Activated gamma-delta T cell (primary cell): Measurements from ENCODE around the gene TNFAIP8L2.
A peak's percentile ranks its signal among the peaks of the same experiment; 100 is the strongest.
"Not testable (repeated sequence)": the region's sequence is repeated elsewhere in the genome, so short reads cannot be mapped to it uniquely, and the experiment has no call there.

Source experiments
- DNase-seq: peaks from one replicate; lab custom pipeline; 2025; lab: John Stamatoyannopoulos, UW

TNFAIP8L2 gene

GRCh38 chr1:151146072-151146411 lies 10.4 kb upstream of the TNFAIP8L2 start:
- DNase-seq, result no peak

GRCh38 chr1:151146412-151147131 lies 9.9 kb upstream of the TNFAIP8L2 start, which contains the start of gene SEMA6C:
Gene SEMA6C (minus strand): TSS chr1:151146631. CDS start chr1:151142621, 4,010 bp downstream.
- peak; percentile 78 for DNase-seq

GRCh38 chr1:151147132-151147503 lies 9.3 kb upstream of the TNFAIP8L2 start:
- no peak for DNase-seq

DNA sequence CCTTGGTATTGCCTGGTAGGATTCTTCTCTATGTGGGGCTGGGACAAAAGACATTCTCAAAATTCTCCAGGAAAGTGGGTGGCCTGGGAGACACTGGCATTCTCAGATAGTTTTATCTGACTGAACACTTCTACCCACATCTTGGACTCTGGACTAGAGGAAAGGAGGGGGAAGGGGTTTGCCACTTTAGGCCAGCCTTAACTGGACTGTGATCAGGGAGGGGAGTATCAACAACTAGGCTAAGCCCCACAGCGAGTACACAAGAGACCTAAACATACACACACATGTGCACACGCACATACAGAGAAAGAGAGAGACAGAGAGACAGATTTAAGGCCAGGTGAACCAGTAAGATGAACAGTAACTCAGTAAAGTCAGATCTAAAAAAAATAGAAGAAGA lies 8.8 kb upstream of the TNFAIP8L2 start:
- DNase-seq, result no peak

- DNase-seq, result no peak
Measured at GRCh38 chr1:151157067-151157531, 650 bp downstream of the TNFAIP8L2 start.

GRCh38 chr1:151158326-151158725 lies 1.9 kb downstream of the TNFAIP8L2 start:
- DNase-seq, result no peak

DNA sequence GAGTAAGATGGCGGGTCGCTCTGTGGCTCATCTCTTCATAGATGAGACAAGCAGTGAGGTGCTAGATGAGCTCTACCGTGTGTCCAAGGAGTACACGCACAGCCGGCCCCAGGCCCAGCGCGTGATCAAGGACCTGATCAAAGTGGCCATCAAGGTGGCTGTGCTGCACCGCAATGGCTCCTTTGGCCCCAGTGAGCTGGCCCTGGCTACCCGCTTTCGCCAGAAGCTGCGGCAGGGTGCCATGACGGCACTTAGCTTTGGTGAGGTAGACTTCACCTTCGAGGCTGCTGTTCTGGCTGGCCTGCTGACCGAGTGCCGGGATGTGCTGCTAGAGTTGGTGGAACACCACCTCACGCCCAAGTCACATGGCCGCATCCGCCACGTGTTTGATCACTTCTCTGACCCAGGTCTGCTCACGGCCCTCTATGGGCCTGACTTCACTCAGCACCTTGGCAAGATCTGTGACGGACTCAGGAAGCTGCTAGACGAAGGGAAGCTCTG lies 2.4 kb downstream of the TNFAIP8L2 start:
- no peak for DNase-seq

GRCh38 chr1:151159373-151159772 lies 2.9 kb downstream of the TNFAIP8L2 start:
- no peak for DNase-seq

DNA sequence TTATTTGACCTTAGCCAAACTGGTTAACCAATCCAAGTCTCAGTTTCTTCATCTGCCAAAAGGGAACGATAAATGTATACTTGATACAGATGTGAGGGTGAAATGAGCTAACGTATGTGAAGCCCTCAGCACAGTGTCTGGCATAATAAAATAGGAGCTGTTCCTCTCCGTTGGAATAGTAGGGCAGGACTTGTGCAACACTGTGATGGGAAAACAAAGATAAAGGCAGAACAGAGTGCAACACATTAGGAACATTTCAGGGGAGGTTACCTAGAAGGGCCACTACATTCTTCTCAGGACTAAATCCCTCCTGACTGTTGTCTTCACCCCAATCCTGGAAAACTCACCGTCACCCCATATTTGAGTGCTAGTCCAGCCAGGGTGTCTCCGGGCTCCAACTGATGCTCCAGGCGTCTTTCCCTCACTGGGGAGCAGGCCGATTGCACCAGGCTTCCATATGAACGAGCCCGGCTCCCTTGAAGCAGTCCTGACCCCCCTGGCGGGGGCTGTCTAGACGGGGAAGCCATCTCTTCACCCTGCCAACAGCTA lies 8.4 kb downstream of the TNFAIP8L2 start:
- DNase-seq, result no peak

- DNase-seq, result no peak
Measured at GRCh38 chr1:151165281-151165737, 8.9 kb downstream of the TNFAIP8L2 start.

GRCh38 chr1:151165738-151166504 lies 9.5 kb downstream of the TNFAIP8L2 start, which contains the start of the genes LYSMD1 and SCNM1:
Gene LYSMD1 (minus strand): TSS chr1:151165902. CDS start chr1:151165258, 644 bp downstream.
Gene SCNM1 (plus strand): TSS chr1:151166144. CDS start chr1:151166153, 9 bp downstream.
- DNase-seq, result peak; percentile 59

DNA sequence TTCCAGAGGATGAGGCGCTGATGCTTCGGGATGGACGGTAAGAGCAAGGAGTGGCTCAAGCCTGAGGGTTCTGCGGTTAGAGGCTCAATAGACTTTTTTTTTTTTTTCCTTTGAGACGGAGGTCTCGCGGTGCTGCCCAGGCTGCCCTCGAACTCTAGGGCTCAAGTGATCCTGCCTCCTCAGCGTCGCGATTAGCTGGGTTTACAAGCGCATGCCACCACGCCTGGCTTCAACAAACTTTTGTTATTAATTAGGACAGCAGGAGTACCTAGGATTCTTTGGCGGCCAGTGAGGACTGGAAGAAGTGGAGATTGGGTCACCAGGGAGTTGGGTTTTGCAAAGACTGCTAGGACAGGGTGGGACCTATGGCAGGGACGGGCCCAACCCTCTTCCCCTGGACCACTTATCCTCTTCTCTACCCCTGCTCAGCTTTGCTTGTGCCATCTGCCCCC lies 10.1 kb downstream of the TNFAIP8L2 start:
- no peak for DNase-seq

DNA sequence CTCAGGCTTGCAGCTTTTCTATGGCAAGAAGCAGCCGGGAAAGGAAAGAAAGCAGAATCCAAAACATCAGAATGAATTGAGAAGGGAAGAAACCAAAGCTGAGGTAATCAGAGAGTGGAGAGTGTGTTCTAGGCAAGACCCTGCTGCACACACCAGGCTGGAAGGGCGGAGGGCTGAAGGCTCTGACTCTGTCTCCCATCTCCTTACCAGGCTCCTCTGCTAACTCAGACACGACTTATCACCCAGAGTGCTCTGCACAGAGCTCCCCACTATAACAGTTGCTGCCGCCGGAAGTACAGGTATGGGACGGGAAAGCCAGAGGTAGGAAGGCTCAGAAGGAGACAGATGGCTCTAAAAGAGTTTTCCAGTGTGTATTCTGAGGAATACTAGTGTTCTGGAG lies 10.7 kb downstream of the TNFAIP8L2 start:
- no peak for DNase-seq

DNA sequence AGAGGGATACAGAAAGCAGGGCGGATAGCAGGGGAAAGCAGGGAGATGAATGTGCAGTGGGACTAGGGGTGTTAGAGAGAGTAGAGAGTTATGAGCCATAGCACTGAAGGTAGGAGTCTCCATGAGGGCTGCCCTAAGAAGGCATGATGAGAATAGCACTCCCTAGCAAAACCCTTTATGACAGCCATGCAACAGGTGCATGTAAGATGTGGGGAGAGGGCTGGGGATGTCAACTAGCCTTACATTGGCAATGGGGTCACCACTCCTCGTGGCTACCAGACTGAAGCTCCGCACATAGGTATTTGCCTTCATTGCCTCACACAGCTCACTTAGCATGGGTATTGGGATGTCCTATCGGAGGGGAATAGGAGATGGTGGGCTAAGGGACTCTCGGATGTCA lies 14.7 kb downstream of the TNFAIP8L2 start:
- no peak for DNase-seq

GRCh38 chr1:151175041-151175741 lies 18.7 kb downstream of the TNFAIP8L2 start:
- DNase-seq, result no peak

GRCh38 chr1:151175863-151176262 lies 19.4 kb downstream of the TNFAIP8L2 start, which contains the start of gene TMOD4:
Gene TMOD4 (minus strand): TSS chr1:151175981. CDS start chr1:151174875, 1,106 bp downstream.
- DNase-seq, result no peak

GRCh38 chr1:151176514-151177045 lies 20.1 kb downstream of the TNFAIP8L2 start:
- DNase-seq, result no peak

DNA sequence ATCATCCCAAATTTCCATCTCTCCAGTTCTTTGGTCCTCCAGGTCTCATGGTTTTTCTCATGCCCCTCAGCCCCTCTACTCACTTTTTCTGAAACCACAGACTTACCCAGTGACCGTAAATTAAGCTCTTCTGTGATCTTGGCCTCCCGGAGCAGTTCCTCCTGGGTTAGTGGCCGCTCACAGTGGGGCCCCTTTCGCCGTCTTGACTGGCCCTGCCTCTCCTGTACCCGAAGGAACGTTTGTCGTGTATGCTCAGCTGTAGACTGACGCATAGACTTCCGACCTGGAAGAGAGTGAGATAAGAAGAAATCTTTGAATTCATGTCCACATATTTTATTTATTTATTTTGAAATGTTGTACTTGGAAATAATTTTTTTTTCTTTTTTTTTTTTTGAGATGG lies 27.8 kb downstream of the TNFAIP8L2 start:
- DNase-seq, result no peak

GRCh38 chr1:151187205-151187604 lies 30.8 kb downstream of the TNFAIP8L2 start:
- DNase-seq, result no peak

DNA sequence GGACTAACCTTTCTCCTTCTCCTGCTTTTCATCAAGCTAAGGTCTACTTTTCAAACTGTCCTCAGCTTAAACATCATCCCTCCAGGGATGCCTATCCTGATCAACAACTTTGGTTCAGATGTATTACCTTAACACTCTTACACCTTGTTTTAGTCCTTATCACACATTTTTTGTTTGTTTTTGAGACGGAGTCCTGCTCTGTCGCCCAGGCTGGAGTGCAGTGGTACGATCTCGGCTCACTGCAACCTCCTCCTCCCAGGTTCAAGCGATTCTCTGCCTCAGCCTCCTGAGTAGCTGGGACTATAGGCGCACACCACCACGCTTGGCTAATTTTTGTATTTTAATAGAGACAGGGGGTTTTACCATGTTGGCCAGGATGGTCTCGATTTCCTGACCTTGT lies 32.2 kb downstream of the TNFAIP8L2 start:
- not testable (repeated sequence) for DNase-seq
